DND-41 (cell line): Measurements from ENCODE around the gene ARPC1B.

Experiments
- EZH2 ChIP-seq: IDR thresholded peaks from 3 replicates; pipeline ENCODE4 v1.6.1; 2012; ENCODE audit warnings: borderline replicate concordance, low read depth, mild to moderate bottlenecking, moderate library complexity, low read length, inconsistent platforms; ENCODE audit not compliant: severe bottlenecking
- TF ChIP-seq, protein P1 (sequence below): IDR thresholded peaks from 2 replicates; pipeline ENCODE4 v1.5.1; 2012; ENCODE audit warnings: borderline replicate concordance, low read length, moderate library complexity, mild to moderate bottlenecking; ENCODE audit not compliant: poor library complexity, severe bottlenecking; ENCODE audit errors: extremely low read depth

DNA sequence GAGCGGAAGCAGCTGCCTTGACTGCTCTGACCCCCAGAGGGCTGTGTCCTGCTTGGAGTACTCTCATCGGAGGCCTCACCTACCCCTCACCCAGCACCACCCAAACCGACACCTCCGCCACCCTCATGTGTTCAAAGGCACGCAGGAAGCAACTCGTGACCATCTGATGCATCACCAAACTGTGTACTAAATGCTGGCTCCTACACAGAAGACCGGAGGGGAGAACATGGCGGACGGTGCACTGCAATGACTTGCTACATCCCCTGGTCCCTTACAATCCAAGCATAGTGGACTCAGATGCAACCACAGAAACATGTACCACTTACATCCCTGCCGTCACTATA lies 30.4 kb downstream of the ARPC1B start:
- TF ChIP-seq, protein P1, sequence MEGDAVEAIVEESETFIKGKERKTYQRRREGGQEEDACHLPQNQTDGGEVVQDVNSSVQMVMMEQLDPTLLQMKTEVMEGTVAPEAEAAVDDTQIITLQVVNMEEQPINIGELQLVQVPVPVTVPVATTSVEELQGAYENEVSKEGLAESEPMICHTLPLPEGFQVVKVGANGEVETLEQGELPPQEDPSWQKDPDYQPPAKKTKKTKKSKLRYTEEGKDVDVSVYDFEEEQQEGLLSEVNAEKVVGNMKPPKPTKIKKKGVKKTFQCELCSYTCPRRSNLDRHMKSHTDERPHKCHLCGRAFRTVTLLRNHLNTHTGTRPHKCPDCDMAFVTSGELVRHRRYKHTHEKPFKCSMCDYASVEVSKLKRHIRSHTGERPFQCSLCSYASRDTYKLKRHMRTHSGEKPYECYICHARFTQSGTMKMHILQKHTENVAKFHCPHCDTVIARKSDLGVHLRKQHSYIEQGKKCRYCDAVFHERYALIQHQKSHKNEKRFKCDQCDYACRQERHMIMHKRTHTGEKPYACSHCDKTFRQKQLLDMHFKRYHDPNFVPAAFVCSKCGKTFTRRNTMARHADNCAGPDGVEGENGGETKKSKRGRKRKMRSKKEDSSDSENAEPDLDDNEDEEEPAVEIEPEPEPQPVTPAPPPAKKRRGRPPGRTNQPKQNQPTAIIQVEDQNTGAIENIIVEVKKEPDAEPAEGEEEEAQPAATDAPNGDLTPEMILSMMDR: no peak
- TF ChIP-seq EZH2: no peak
